HEK293T (cell line): ENCODE measurements around the gene RBPMS2.

ENCODE experiments used
- BHLHE40 ChIP-seq: fragments of 450-650 bp; IDR thresholded peaks from 2 replicates; pipeline ENCODE4 v1.6.1; 2016; ENCODE audit warnings: mild to moderate bottlenecking, moderate library complexity, borderline replicate concordance
- FOXM1 ChIP-seq: fragments of 450-650 bp; IDR thresholded peaks from 2 replicates; pipeline ENCODE4 v1.6.1; 2017; ENCODE audit warnings: mild to moderate bottlenecking, borderline replicate concordance
- HDGF ChIP-seq: fragments of 450-650 bp; IDR thresholded peaks from 2 replicates; pipeline ENCODE4 v1.6.1; 2017; ENCODE audit warnings: antibody characterized with exemption, borderline replicate concordance
- L3MBTL2 ChIP-seq: fragments of 450-650 bp; conservative IDR thresholded peaks from 2 replicates; pipeline ENCODE4 v1.6.1; 2016; ENCODE audit warnings: mild to moderate bottlenecking
- SP1 ChIP-seq: fragments of 450-650 bp; IDR thresholded peaks from 2 replicates; pipeline ENCODE4 v1.6.1; 2017
- SUZ12 ChIP-seq: fragments of 450-650 bp; IDR thresholded peaks from 2 replicates; pipeline ENCODE4 v1.6.1; 2016; ENCODE audit warnings: mild to moderate bottlenecking
- TARDBP ChIP-seq: fragments of 450-650 bp; IDR thresholded peaks from 2 replicates; pipeline ENCODE4 v1.6.1; 2016
- ZNF384 ChIP-seq: fragments of 450-650 bp; IDR thresholded peaks from 2 replicates; pipeline ENCODE4 v1.6.1; 2016

- TF ChIP-seq ZNF384 (0 out of 2 replicates have a peak, but pooled peaks have one; percentile 28), FOXM1 (no peak), SUZ12 (no peak), SP1 (no peak), TARDBP (no peak), L3MBTL2 (no peak), HDGF (no peak), BHLHE40 (no peak)
These were observed 25.3 kb downstream of the RBPMS2 start for GRCh38 chr15:64749999-64750657.
